ENCODE results near the gene BRD2. TPM values are rescaled to one million over a fixed set of nuclear protein-coding genes. Genes with fewer than 3 reads are reported as not detected.

Gene BRD2
- total RNA-seq, 1 donor from 2014 or later = 155 TPM

DNA sequence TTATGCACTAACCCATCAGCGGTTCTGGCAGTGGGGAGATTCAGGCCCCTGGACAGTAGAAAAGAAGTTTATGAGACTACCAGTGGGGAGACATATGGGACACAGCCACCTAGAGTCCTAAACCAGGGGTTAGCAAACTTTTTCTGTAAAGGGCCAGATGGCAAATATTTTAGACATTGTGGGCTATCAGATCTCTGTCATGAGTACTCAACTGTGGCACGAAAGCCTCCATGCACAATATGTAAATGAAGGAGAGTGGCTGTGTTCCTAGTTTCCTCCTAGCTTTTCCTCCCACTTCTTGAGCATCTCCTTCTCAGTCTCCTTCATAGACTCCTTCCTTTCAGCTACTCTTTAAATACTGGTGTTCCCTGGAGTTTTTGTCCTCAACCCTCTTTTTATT, 12.2 kb upstream of the BRD2 start:
- peaks cover 5% of the 10 kb centered on the region for H3K4me1 ChIP-seq
- intact Hi-C loops (cut with DNase I) = no loop called here
- TF ChIP-seq, protein P1, sequence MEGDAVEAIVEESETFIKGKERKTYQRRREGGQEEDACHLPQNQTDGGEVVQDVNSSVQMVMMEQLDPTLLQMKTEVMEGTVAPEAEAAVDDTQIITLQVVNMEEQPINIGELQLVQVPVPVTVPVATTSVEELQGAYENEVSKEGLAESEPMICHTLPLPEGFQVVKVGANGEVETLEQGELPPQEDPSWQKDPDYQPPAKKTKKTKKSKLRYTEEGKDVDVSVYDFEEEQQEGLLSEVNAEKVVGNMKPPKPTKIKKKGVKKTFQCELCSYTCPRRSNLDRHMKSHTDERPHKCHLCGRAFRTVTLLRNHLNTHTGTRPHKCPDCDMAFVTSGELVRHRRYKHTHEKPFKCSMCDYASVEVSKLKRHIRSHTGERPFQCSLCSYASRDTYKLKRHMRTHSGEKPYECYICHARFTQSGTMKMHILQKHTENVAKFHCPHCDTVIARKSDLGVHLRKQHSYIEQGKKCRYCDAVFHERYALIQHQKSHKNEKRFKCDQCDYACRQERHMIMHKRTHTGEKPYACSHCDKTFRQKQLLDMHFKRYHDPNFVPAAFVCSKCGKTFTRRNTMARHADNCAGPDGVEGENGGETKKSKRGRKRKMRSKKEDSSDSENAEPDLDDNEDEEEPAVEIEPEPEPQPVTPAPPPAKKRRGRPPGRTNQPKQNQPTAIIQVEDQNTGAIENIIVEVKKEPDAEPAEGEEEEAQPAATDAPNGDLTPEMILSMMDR (IDR thresholded peaks at IDR 0.05) = no peak
- no peak overlapping the region for H3K4me3 ChIP-seq
- H3K27me3 ChIP-seq = no peaks in the 10 kb centered on the region
- no peak for ATAC-seq
- H3K36me3 ChIP-seq = no peaks in the 10 kb centered on the region
- H3K27ac ChIP-seq = no peak overlapping the region
- DNase-seq = no peak
- no peaks in the 10 kb centered on the region for H3K9me3 ChIP-seq

DNA sequence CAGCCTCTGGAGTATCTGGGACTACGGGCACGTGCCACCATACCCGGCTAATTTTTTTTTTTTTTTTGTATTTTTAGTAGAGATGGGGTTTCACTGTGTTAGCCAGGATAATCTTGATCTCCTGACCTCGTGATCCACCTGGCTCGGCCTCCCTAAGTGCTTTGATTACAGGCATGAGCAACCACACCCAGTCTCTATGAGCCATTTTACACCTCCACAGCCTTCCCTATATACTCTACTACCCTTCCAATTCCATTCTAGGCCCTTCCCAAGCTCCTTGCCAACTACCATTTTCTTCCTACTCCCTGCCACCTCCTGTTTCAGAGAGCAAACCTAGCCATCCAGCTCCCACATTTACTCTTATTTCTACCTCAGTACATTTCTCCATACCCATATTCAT, 7.8 kb upstream of the BRD2 start:
- Histone ChIP-seq H3K27me3 (no peaks in the 10 kb centered on the region), H3K4me3 (no peak overlapping the region), H3K4me1 (no peaks in the 10 kb centered on the region), H3K9me3 (no peaks in the 10 kb centered on the region), H3K27ac (no peak overlapping the region), H3K36me3 (no peaks in the 10 kb centered on the region)
- no peak for ATAC-seq
- intact Hi-C loops (cut with DNase I) = no loop called here
- no peak for DNase-seq
- TF ChIP-seq, protein P1 (IDR thresholded peaks at IDR 0.05) = no peak

DNA sequence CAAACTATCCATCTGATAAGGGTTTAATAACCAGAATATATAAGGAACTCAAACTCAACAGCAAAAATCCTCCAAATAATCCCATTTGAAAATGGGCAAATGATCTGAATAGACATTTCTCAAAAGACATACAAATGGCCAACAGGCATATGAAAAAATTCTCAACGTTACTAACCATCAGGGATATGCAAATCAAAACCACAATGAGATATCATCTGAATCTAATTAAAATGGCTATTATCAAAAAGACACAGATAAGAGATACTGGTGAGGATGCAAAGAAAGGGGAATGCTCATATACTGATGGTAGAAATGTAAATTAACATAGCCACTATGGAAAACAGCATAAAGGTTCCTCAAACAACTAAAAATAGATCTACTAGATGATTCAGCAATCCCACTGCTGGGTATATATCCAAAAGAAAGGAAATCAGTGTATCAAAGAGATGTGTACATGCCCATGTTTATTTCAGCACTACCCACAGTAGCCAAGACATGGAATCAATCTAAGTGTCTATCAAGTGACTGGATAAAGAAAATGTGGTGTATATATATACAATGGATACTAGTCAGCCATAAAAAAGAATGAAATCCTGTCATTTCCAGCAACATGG, 6.1 kb upstream of the BRD2 start:
- ATAC-seq (no peak), DNase-seq (no peak)
- no peaks in the 10 kb centered on the region for H3K9me3 ChIP-seq
- no peaks in the 10 kb centered on the region for H3K27me3 ChIP-seq
- H3K27ac ChIP-seq = no peak overlapping the region
- intact Hi-C loops (cut with DNase I) = no loop called here
- no peak overlapping the region for H3K4me3 ChIP-seq
- H3K36me3 ChIP-seq = no peaks in the 10 kb centered on the region
- TF ChIP-seq, protein P1 (IDR thresholded peaks at IDR 0.05) = no peak
- H3K4me1 ChIP-seq = peaks cover 16% of the 10 kb centered on the region

DNA sequence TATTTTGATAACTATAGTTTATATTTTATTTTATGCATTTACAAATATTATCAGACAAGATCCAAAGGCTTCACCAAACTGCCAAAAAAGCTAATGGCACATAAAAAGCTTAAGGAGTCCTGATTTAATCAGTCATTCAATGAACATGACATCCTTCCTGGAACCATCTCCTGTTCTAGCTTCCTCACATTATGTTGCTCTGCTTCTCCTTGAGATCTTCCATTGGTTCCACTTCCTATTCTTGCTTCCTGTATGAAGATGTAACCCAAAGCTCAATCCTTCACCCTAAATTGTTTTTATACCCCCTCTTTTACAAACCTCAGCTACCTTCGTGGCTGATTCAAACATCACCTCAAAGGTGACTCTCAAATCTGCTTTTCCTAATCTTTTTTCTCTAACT, 4.5 kb upstream of the BRD2 start:
- H3K4me1 ChIP-seq = peaks cover 17% of the 10 kb centered on the region
- TF ChIP-seq, protein P1 (IDR thresholded peaks at IDR 0.05) = no peak
- H3K36me3 ChIP-seq = no peaks in the 10 kb centered on the region
- no peaks in the 10 kb centered on the region for H3K27me3 ChIP-seq
- DNase-seq (no peak), ATAC-seq (no peak)
- no peak overlapping the region for H3K27ac ChIP-seq
- no peaks in the 10 kb centered on the region for H3K9me3 ChIP-seq
- H3K4me3 ChIP-seq = no peak overlapping the region
- intact Hi-C loops (cut with DNase I) = no loop called here

DNA sequence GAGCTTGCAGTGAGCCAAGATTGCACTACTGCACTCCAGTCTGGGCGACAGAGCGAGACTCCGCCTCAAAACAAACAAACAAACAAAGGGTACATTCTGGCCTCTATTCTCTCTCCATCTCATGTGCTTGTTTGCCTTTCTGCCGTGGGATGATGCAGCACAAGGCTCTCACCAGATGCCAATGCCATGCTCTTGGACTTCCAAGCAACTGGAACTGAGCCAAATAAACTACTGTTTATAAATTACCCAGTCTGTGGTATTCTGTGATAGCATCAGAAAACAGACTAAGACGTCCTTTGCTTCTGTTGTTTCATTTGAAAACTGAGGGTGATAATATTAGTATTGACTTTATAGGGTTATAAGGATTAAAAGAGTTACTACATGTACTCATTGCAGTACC, 3.6 kb upstream of the BRD2 start:
- Histone ChIP-seq H3K9me3 (no peaks in the 10 kb centered on the region), H3K27me3 (no peaks in the 10 kb centered on the region), H3K4me3 (no peak overlapping the region), H3K27ac (no peak overlapping the region), H3K4me1 (peaks cover 17% of the 10 kb centered on the region), H3K36me3 (no peaks in the 10 kb centered on the region)
- TF ChIP-seq, protein P1 (IDR thresholded peaks at IDR 0.05) = no peak
- ATAC-seq = no peak
- intact Hi-C loops (cut with DNase I) = no loop called here
- no peak for DNase-seq
